ENCODE measurements around the gene BOD1L1.

BOD1L1 gene

GRCh38 chr4:13618212-13618806 lies 9.2 kb downstream of the BOD1L1 start:
- no peak overlapping the region for H3K4me3 ChIP-seq (ENCODE audit: low read depth, low read length)
- TF ChIP-seq CTCF (IDR thresholded peaks at IDR 0.05; ENCODE audit: borderline replicate concordance, insufficient read depth, low read depth, low read length) = no peak

DNA sequence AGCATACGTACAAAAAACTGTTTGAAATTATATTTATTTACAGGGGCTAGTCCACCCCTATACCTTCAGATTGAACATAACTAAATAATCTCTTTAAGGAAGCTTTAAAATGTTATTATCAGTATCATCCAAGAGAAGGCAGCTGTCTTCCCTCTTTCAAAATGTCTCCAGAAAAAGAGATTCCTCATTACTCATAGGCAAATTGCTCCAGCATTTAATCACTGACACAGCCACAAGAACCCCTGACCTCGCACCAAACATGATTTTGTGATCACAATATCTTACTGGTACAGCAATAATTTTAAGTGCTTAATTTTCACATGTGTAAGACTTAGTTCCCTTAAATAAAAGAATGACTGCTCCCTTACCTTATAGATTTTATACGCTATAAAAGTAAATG lies 9.7 kb downstream of the BOD1L1 start:
- TF ChIP-seq CTCF (IDR thresholded peaks at IDR 0.05; ENCODE audit: borderline replicate concordance, insufficient read depth, low read depth, low read length) = no peak
- H3K4me3 ChIP-seq (ENCODE audit: low read depth, low read length) = no peak overlapping the region

DNA sequence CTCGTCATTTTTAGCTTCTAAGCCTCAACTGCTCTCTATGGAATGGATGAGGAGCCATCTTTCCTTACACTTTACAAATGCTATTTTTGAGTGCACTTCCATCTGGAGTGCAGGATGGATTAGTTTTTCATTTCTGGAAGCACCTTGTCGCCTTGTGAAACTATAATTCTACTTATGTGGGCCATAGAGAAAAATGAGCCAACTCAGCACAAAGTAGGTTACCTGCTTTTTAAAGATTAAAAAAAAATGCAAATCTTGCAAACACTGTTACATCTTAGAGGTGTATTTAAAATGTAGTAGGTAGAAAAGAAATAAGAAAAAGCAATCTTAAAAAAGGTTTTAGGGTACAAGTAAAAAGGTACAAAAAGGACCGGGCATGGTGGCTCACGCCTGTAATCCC lies 10.9 kb downstream of the BOD1L1 start:
- TF ChIP-seq CTCF (IDR thresholded peaks at IDR 0.05; ENCODE audit: borderline replicate concordance, insufficient read depth, low read depth, low read length) = no peak
- H3K4me3 ChIP-seq (ENCODE audit: low read depth, low read length) = no peak overlapping the region

DNA sequence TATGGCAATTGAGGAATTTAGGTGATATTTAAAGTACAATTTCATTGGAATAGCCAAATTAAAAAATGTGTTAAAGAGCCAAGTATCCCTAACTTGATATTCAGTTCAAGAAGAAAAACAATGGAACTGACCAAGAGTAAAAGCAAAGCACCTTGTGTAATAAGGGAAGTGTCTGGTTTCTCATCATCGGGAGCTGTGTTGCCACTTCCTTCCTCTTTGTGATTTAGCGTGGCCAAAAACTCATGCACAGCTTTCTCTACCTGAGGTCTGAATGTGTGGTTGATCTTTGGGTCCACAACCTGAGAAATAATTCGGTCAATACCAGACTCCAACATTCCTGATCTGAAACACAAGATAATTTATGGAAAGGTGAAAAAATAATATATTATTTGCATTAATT lies 12.4 kb downstream of the BOD1L1 start:
- no peak overlapping the region for H3K4me3 ChIP-seq (ENCODE audit: low read depth, low read length)

GRCh38 chr4:13612569-13612968 lies 15.0 kb downstream of the BOD1L1 start:
- no peak for TF ChIP-seq CTCF (IDR thresholded peaks at IDR 0.05; ENCODE audit: borderline replicate concordance, insufficient read depth, low read depth, low read length)
- no peak overlapping the region for H3K4me3 ChIP-seq (ENCODE audit: low read depth, low read length)

More for the DNA sequence above, 12.4 kb downstream of the BOD1L1 start:
- no peak for TF ChIP-seq CTCF (IDR thresholded peaks at IDR 0.05; ENCODE audit: borderline replicate concordance, insufficient read depth, low read depth, low read length)

DNA sequence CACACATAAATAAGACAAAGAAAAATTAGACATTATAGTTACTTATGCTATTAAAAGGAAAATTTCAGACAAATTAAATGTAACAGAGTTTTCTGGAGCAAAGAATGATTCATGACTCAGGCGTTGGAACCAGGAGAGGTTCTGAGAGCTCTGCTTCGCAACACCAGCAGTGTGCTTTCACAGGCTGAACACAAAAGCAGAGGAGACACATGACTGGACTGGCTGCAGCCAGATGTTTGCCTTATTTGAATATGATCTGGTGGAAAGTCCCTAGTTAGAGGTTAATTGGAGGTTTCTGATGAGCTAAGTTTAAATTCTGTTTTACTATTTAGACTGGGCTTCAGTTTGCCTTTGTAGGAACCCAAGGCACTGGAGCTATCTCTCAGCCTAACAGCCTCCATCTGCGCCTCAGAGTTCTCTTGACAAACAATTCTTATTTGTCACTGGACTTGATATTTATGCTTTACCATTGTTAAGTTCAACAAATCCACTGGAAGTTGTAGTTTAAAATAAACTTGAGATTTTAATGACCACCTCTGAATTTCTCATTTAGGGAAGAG lies 16.2 kb downstream of the BOD1L1 start:
- TF ChIP-seq CTCF (IDR thresholded peaks at IDR 0.05; ENCODE audit: borderline replicate concordance, insufficient read depth, low read depth, low read length) = no peak

DNA sequence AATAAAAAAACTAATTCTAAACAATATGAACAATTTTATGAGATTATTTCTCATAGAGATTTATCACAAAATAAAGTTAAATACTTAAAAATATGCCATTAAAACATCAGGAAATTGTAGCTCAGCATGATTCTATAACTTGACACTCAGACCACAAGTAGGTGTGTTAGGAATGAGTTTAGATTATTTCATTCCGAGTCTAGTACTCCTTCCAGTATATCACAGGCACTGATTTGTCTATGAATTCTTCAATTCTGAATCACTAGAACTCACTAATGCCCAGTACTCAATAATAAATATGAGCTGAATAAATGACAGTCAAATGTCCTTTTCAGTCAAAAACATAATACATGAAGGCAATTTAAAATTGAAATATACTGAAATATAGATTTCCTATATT lies 22.2 kb downstream of the BOD1L1 start:
- TF ChIP-seq CTCF (IDR thresholded peaks at IDR 0.05; ENCODE audit: borderline replicate concordance, insufficient read depth, low read depth, low read length) = no peak
- H3K4me3 ChIP-seq (ENCODE audit: low read depth, low read length) = no peak overlapping the region

More for the DNA sequence above, 16.2 kb downstream of the BOD1L1 start:
- H3K4me3 ChIP-seq (ENCODE audit: low read depth, low read length) = no peak overlapping the region

Measured in GM12875 (cell line).